Stimulated activated CD8-positive, alpha-beta memory T cell treated with anti-CD3 and anti-CD28 coated beads, Interleukin-15, amount 100 ng/mL, for 4 hours (primary cell): ENCODE measurements around the gene PPTC7.
"Not testable (repeated sequence)": the region's sequence is repeated elsewhere in the genome, so short reads cannot be mapped to it uniquely, and the experiment has no call there.

Experiments
- DNase-seq, 2 donors: peaks; one replicate each; pipeline ENCODE4 v3.0.0-alpha.2; 2020; ENCODE audit warnings: low read depth in 2 of 2

PPTC7 gene

GRCh38 chr12:110585231-110585799 is 2.2 kb upstream of the PPTC7 start:
- no peak for DNase-seq

GRCh38 chr12:110582276-110583136 is 612 bp downstream of the PPTC7 start:
- peak; percentile 68 to 72 for DNase-seq

- no peak for DNase-seq
Observed at GRCh38 chr12:110581931-110582275, 1.2 kb downstream of the PPTC7 start.

- DNase-seq, result no peak
Observed at GRCh38 chr12:110579535-110580253, 3.4 kb downstream of the PPTC7 start.

- no peak for DNase-seq
Observed at GRCh38 chr12:110578694-110579534, 4.2 kb downstream of the PPTC7 start.

GRCh38 chr12:110577864-110578693 is 5.0 kb downstream of the PPTC7 start:
- no peak for DNase-seq

- DNase-seq, result no peak
Observed at GRCh38 chr12:110576504-110576903, 6.6 kb downstream of the PPTC7 start.

- DNase-seq, result no peak
Observed at GRCh38 chr12:110575326-110575725, 7.8 kb downstream of the PPTC7 start.

- DNase-seq, result not testable (repeated sequence)
Observed at GRCh38 chr12:110574717-110575230, 8.3 kb downstream of the PPTC7 start.

- no peak for DNase-seq
Observed at GRCh38 chr12:110574044-110574443, 9.1 kb downstream of the PPTC7 start.

GRCh38 chr12:110570798-110571197 is 12.3 kb downstream of the PPTC7 start:
- not testable (repeated sequence) for DNase-seq

GRCh38 chr12:110569838-110570237 is 13.3 kb downstream of the PPTC7 start:
- not testable (repeated sequence) for DNase-seq

GRCh38 chr12:110568752-110569151 is 14.4 kb downstream of the PPTC7 start:
- DNase-seq, result no peak

- no peak for DNase-seq
Observed at GRCh38 chr12:110566993-110567392, 16.1 kb downstream of the PPTC7 start.

- no peak for DNase-seq
Observed at GRCh38 chr12:110565894-110566871, 16.9 kb downstream of the PPTC7 start.

GRCh38 chr12:110564471-110564991 is 18.6 kb downstream of the PPTC7 start:
- no peak for DNase-seq

- no peak for DNase-seq
Observed at GRCh38 chr12:110563702-110564470, 19.2 kb downstream of the PPTC7 start.

- DNase-seq, result not testable (repeated sequence)
Observed at GRCh38 chr12:110562386-110562785, 20.7 kb downstream of the PPTC7 start.
